Neural cell (in vitro differentiated cells): ENCODE measurements around the gene MRPS15. TPM values are rescaled to one million over a fixed set of nuclear protein-coding genes. Genes with fewer than 3 reads are reported as not detected.

Experiments
- H2AFZ ChIP-seq: fragments of 200-600, 300-800 bp; sonication (generic), shearing (Covaris generic); 2 replicates; pipeline ENCODE4 v1.6.0; 2014; ENCODE audit warnings: low read depth, mild to moderate bottlenecking, antibody characterized with exemption, low read length, moderate library complexity
- H3F3A ChIP-seq: fragments of 200-600 bp; shearing (Covaris generic); 2 replicates; pipeline ENCODE4 v1.6.1; 2016; ENCODE audit warnings: mild to moderate bottlenecking, moderate library complexity, mixed read lengths, antibody characterized with exemption, low read length; ENCODE audit not compliant: insufficient read depth, poor library complexity, severe bottlenecking
- H3K27ac ChIP-seq: fragments of 200-600, 300-800 bp; sonication (generic), shearing (Covaris generic); 2 replicates; pipeline ENCODE4 v1.5.1; 2014; ENCODE audit warnings: mild to moderate bottlenecking, low read length, moderate library complexity
- H3K27me3 ChIP-seq: fragments of 300-800, 200-600 bp; sonication (generic), shearing (Covaris generic); 2 replicates; pipeline ENCODE4 v1.6.0; 2014; ENCODE audit warnings: mild to moderate bottlenecking, low read depth, low read length, moderate library complexity; ENCODE audit not compliant: insufficient read depth
- H3K36me3 ChIP-seq: fragments of 300-800, 200-600 bp; sonication (generic), shearing (Covaris generic); 2 replicates; pipeline ENCODE4 v1.5.1; 2014; ENCODE audit warnings: mild to moderate bottlenecking, antibody characterized with exemption, low read length, moderate library complexity; ENCODE audit not compliant: insufficient read depth
- H3K4me2 ChIP-seq: fragments of 300-800, 200-600 bp; sonication (generic), shearing (Covaris generic); 2 replicates; pipeline ENCODE4 v1.6.0; 2014; ENCODE audit warnings: mild to moderate bottlenecking, low read length
- H3K4me3 ChIP-seq: fragments of 300-800, 200-600 bp; sonication (generic), shearing (Covaris generic); 2 replicates; pipeline ENCODE4 v1.5.1; 2014; ENCODE audit warnings: mild to moderate bottlenecking, low read length, moderate library complexity
- H3K79me2 ChIP-seq: fragments of 200-600 bp; shearing (Covaris generic); replicated peaks from 2 replicates; pipeline ENCODE4 v1.6.0; 2014; ENCODE audit warnings: mild to moderate bottlenecking, low read length, moderate library complexity; ENCODE audit not compliant: insufficient read depth
- H3K9ac ChIP-seq: fragments of 300-800, 200-600 bp; sonication (generic), shearing (Covaris generic); 2 replicates; pipeline ENCODE4 v1.6.1; 2016; ENCODE audit warnings: mild to moderate bottlenecking, low read length, mixed read lengths
- H3K9me2 ChIP-seq: fragments of 200-600 bp; shearing (Covaris generic); 2 replicates; pipeline ENCODE4 v1.6.1; 2016; ENCODE audit warnings: mild to moderate bottlenecking, low read length, mixed read lengths; ENCODE audit not compliant: insufficient read depth
- H3K9me3 ChIP-seq: fragments of 200-600, 300-800 bp; sonication (generic), shearing (Covaris generic); 2 replicates; pipeline ENCODE4 v1.6.1; 2016; ENCODE audit warnings: mild to moderate bottlenecking, mixed run types, low read length, moderate library complexity, mixed read lengths
- H4K20me1 ChIP-seq: fragments of 200-600 bp; shearing (Covaris generic); 2 replicates; pipeline ENCODE4 v1.6.1; 2016; ENCODE audit warnings: mild to moderate bottlenecking, mixed run types; ENCODE audit not compliant: insufficient read depth
- EP300 ChIP-seq: fragments of 450-650 bp; conservative IDR thresholded peaks from 2 replicates; pipeline ENCODE4 v1.6.1; 2014; ENCODE audit warnings: antibody characterized with exemption, mild to moderate bottlenecking, moderate library complexity; ENCODE audit not compliant: poor library complexity, severe bottlenecking
- EZH2 ChIP-seq: fragments of 200-600, 300-800 bp; shearing (Covaris generic), sonication (generic); IDR thresholded peaks from 2 replicates; pipeline ENCODE4 v1.6.1; 2014; ENCODE audit warnings: antibody characterized with exemption, low read length, borderline replicate concordance, mild to moderate bottlenecking; ENCODE audit not compliant: insufficient read depth, poor library complexity, severe bottlenecking
- MXI1 ChIP-seq: fragments of 450-650 bp; conservative IDR thresholded peaks from 2 replicates; pipeline ENCODE4 v1.6.1; 2014; ENCODE audit warnings: antibody characterized with exemption, mild to moderate bottlenecking; ENCODE audit not compliant: poor library complexity, severe bottlenecking
- POLR2AphosphoS5 ChIP-seq: IDR thresholded peaks from 2 replicates; pipeline ENCODE4 v1.6.1; 2012
- RAD21 ChIP-seq: fragments of 450-650 bp; conservative IDR thresholded peaks from 2 replicates; pipeline ENCODE4 v1.6.1; 2014; ENCODE audit warnings: antibody characterized with exemption, mild to moderate bottlenecking, moderate library complexity
- SMC3 ChIP-seq: fragments of 450-650 bp; conservative IDR thresholded peaks from 2 replicates; pipeline ENCODE4 v1.6.1; 2014; ENCODE audit warnings: antibody characterized with exemption, mild to moderate bottlenecking, moderate library complexity; ENCODE audit not compliant: poor library complexity
- TAF1 ChIP-seq: IDR thresholded peaks from 2 replicates; pipeline ENCODE4 v1.6.1; 2012; ENCODE audit warnings: low read depth
- polyA plus RNA-seq: library from polyadenylated mRNA; depleted of rRNA; stranded (reverse); fragments of >200 nt; gene quantifications from 2 replicates; pipeline ENCODE4 v1.2.3, GENCODE V29; 2014
- TF ChIP-seq, protein P1 (sequence below): fragments of 450-650 bp; IDR thresholded peaks from 2 replicates; pipeline ENCODE4 v1.5.1; 2014; ENCODE audit warnings: antibody characterized with exemption, mild to moderate bottlenecking, moderate library complexity; ENCODE audit not compliant: poor library complexity, severe bottlenecking
- TF ChIP-seq, protein P2 (sequence below): IDR thresholded peaks from 2 replicates; pipeline ENCODE4 v1.6.1; 2012; ENCODE audit warnings: borderline replicate concordance

The MRPS15 gene
- polyA plus RNA-seq, 1 donor from 2014 or later = 65.6 TPM

DNA sequence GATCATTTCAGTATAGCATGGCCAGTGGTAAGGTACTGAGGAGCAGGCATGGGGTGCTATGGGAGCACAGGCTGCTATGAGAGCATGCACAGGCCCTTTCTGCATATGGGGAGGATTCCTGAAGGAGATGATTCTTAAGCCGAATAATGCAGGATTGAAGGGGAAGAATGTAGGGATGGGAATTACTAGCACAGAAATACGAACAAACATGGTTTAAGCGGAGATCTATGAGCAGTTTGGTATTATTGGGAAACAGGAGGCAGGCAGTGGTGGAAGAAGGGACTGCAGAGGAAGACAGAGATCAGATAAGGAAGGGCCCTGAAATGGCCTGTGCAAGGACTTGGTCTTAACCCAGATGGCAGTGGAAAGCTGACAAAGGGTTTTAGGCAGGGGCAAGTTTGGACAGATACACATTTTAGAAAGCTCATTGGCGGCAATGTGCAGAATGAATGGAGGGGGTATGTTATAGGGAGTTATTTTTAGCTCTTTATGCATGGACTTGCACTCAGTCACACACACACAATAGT is 15.6 kb downstream of the MRPS15 start:
- no peak overlapping the region for H3K27ac ChIP-seq
- H3K27me3 ChIP-seq = no peaks in the 10 kb centered on the region
- no peak overlapping the region for H3K4me2 ChIP-seq
- no peak overlapping the region for H2AFZ ChIP-seq
- H3K79me2 ChIP-seq = peaks cover 9% of the 10 kb centered on the region
- peak overlapping the region; percentile 33 for H3K4me3 ChIP-seq
- H3K9ac ChIP-seq = no peak overlapping the region
- no peaks in the 10 kb centered on the region for H3K9me3 ChIP-seq
- H4K20me1 ChIP-seq = no peaks in the 10 kb centered on the region
- no peaks in the 10 kb centered on the region for H3K36me3 ChIP-seq
- no peaks in the 10 kb centered on the region for H3F3A ChIP-seq
- TF ChIP-seq TAF1 = no peak
- TF ChIP-seq, protein P1, sequence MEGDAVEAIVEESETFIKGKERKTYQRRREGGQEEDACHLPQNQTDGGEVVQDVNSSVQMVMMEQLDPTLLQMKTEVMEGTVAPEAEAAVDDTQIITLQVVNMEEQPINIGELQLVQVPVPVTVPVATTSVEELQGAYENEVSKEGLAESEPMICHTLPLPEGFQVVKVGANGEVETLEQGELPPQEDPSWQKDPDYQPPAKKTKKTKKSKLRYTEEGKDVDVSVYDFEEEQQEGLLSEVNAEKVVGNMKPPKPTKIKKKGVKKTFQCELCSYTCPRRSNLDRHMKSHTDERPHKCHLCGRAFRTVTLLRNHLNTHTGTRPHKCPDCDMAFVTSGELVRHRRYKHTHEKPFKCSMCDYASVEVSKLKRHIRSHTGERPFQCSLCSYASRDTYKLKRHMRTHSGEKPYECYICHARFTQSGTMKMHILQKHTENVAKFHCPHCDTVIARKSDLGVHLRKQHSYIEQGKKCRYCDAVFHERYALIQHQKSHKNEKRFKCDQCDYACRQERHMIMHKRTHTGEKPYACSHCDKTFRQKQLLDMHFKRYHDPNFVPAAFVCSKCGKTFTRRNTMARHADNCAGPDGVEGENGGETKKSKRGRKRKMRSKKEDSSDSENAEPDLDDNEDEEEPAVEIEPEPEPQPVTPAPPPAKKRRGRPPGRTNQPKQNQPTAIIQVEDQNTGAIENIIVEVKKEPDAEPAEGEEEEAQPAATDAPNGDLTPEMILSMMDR = peak; percentile 29
- no peak for TF ChIP-seq SMC3
- TF ChIP-seq RAD21 = no peak
- no peak for TF ChIP-seq EZH2
- TF ChIP-seq MXI1 = no peak
- no peaks in the 10 kb centered on the region for H3K9me2 ChIP-seq

DNA sequence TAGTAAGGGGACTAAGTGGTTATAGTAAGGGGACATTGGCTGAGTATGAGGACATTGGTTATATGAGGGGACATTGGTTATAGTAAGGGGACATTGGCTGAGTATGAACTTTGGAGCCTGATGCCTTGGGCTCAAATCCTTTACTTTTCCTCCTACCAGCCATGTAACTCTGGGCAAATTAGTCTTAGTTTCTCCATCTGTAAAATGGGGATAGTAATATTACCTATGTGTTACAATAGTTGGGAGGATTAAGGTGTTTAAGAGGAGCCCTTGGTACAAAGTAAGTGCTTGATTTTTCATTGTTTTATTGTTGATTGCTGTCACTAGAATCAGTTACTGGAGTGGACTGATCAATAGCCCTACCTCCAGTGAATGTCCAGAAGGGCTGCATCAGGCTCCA is 16.7 kb downstream of the MRPS15 start:
- H4K20me1 ChIP-seq = no peaks in the 10 kb centered on the region
- H3F3A ChIP-seq = no peaks in the 10 kb centered on the region
- H2AFZ ChIP-seq = no peak overlapping the region
- H3K36me3 ChIP-seq = no peaks in the 10 kb centered on the region
- no peaks in the 10 kb centered on the region for H3K27me3 ChIP-seq
- peaks cover 9% of the 10 kb centered on the region for H3K79me2 ChIP-seq
- H3K9ac ChIP-seq = no peak overlapping the region
- TF ChIP-seq RAD21 = no peak
- TF ChIP-seq, protein P2, sequence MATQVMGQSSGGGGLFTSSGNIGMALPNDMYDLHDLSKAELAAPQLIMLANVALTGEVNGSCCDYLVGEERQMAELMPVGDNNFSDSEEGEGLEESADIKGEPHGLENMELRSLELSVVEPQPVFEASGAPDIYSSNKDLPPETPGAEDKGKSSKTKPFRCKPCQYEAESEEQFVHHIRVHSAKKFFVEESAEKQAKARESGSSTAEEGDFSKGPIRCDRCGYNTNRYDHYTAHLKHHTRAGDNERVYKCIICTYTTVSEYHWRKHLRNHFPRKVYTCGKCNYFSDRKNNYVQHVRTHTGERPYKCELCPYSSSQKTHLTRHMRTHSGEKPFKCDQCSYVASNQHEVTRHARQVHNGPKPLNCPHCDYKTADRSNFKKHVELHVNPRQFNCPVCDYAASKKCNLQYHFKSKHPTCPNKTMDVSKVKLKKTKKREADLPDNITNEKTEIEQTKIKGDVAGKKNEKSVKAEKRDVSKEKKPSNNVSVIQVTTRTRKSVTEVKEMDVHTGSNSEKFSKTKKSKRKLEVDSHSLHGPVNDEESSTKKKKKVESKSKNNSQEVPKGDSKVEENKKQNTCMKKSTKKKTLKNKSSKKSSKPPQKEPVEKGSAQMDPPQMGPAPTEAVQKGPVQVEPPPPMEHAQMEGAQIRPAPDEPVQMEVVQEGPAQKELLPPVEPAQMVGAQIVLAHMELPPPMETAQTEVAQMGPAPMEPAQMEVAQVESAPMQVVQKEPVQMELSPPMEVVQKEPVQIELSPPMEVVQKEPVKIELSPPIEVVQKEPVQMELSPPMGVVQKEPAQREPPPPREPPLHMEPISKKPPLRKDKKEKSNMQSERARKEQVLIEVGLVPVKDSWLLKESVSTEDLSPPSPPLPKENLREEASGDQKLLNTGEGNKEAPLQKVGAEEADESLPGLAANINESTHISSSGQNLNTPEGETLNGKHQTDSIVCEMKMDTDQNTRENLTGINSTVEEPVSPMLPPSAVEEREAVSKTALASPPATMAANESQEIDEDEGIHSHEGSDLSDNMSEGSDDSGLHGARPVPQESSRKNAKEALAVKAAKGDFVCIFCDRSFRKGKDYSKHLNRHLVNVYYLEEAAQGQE = no peak
- no peak for TF ChIP-seq EP300
- no peak for TF ChIP-seq POLR2AphosphoS5
- TF ChIP-seq, protein P1 = no peak
- TF ChIP-seq SMC3 = no peak
- no peak overlapping the region for H3K4me2 ChIP-seq
- H3K27ac ChIP-seq = no peak overlapping the region
- H3K9me2 ChIP-seq = no peaks in the 10 kb centered on the region
- no peaks in the 10 kb centered on the region for H3K9me3 ChIP-seq
- no peak overlapping the region for H3K4me3 ChIP-seq
